ENCODE measurements around the gene STRADA.

The STRADA gene

GRCh38 chr17:63694950-63695773 lies 46.4 kb downstream of the STRADA start:
- in situ Hi-C loops (cut with HindIII; ENCODE audit: low sequenced_read_pairs) = no loop called here
- TF ChIP-seq CTCF (IDR thresholded peaks at IDR 0.05; ENCODE audit: low read depth, low read length) = no peak
- DNase-seq (ENCODE audit: low read depth, low spot score) = no peak
- H3K4me3 ChIP-seq (ENCODE audit: low read depth, low read length) = no peak overlapping the region

- H3K4me3 ChIP-seq (ENCODE audit: low read depth, low read length) = no peak overlapping the region
- in situ Hi-C loops (cut with HindIII; ENCODE audit: low sequenced_read_pairs) = no loop called here
- DNase-seq (ENCODE audit: low read depth, low spot score) = no peak
- no peak for TF ChIP-seq CTCF (IDR thresholded peaks at IDR 0.05; ENCODE audit: low read depth, low read length)
These were observed 47.2 kb downstream of the STRADA start for GRCh38 chr17:63694229-63694949.

- in situ Hi-C loops (cut with HindIII; ENCODE audit: low sequenced_read_pairs) = no loop called here
- H3K4me3 ChIP-seq (ENCODE audit: low read depth, low read length) = no peak overlapping the region
- TF ChIP-seq CTCF (IDR thresholded peaks at IDR 0.05; ENCODE audit: low read depth, low read length) = no peak
- DNase-seq (ENCODE audit: low read depth, low spot score) = no peak
These were observed 48.0 kb downstream of the STRADA start for GRCh38 chr17:63693411-63694113.

GRCh38 chr17:63692195-63692816 lies 49.3 kb downstream of the STRADA start:
- no peak for TF ChIP-seq CTCF (IDR thresholded peaks at IDR 0.05; ENCODE audit: low read depth, low read length)
- no peak overlapping the region for H3K4me3 ChIP-seq (ENCODE audit: low read depth, low read length)
- no peak for DNase-seq (ENCODE audit: low read depth, low spot score)
- in situ Hi-C loops (cut with HindIII; ENCODE audit: low sequenced_read_pairs) = no loop called here

GRCh38 chr17:63689479-63689878 lies 52.1 kb downstream of the STRADA start:
- no peak for TF ChIP-seq CTCF (IDR thresholded peaks at IDR 0.05; ENCODE audit: low read depth, low read length)
- in situ Hi-C loops (cut with HindIII; ENCODE audit: low sequenced_read_pairs) = no loop called here
- no peak overlapping the region for H3K4me3 ChIP-seq (ENCODE audit: low read depth, low read length)
- no peak for DNase-seq (ENCODE audit: low read depth, low spot score)

GRCh38 chr17:63688396-63689020 lies 53.1 kb downstream of the STRADA start:
- no peak for DNase-seq (ENCODE audit: low read depth, low spot score)
- H3K4me3 ChIP-seq (ENCODE audit: low read depth, low read length) = no peak overlapping the region
- in situ Hi-C loops (cut with HindIII; ENCODE audit: low sequenced_read_pairs) = no loop called here
- no peak for TF ChIP-seq CTCF (IDR thresholded peaks at IDR 0.05; ENCODE audit: low read depth, low read length)

Data from astrocyte of the spinal cord (primary cell).